ENCODE results near the gene WWP2.

The WWP2 gene

DNA sequence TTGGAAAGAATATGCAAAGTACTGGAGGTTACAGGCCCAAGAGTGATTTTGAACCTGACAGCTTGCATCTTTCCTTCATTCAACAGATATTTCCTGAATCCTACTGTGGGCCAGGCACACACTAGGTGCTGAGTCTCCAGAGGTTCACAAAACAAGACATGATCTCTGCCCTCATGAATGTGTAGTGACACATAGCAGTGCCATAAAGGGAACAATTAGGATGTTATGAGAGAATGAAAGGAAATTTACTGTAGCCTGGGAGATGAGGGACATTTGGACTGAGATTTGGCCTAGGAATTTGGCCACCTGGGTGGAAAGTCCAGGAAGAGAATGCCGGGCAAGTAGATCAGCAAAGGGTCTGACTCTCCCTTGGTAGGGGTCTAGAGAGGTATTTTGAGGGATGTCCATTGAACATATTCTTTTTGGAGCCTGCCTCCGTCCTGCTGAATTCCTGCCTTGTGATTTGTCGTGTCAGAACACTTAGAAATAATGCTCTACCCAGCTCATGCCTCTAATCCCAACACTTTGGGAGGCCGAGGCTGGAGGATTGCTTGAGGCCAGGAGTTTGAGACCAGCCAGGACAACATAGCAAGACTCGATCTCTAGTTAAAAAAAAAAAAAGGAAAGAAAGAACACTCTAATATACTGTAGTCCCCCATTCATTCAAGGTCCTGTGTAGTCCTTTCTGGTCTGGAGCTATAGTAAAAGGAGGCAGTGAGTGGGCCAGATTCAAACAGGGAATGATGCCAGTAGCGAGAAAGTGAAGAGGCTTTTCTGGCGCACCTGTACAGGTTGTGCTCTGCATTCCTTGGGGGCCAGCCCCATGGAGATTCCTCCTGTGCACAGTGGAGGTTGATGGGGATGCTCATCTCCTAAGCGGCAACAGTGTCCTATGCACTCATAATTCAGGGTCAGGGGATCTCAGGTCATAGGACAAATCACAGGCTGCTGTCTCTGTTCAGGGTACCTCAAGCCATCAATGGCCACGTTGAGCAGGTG, 98.4 kb downstream of the WWP2 start:
- no peak for DNase-seq

DNA sequence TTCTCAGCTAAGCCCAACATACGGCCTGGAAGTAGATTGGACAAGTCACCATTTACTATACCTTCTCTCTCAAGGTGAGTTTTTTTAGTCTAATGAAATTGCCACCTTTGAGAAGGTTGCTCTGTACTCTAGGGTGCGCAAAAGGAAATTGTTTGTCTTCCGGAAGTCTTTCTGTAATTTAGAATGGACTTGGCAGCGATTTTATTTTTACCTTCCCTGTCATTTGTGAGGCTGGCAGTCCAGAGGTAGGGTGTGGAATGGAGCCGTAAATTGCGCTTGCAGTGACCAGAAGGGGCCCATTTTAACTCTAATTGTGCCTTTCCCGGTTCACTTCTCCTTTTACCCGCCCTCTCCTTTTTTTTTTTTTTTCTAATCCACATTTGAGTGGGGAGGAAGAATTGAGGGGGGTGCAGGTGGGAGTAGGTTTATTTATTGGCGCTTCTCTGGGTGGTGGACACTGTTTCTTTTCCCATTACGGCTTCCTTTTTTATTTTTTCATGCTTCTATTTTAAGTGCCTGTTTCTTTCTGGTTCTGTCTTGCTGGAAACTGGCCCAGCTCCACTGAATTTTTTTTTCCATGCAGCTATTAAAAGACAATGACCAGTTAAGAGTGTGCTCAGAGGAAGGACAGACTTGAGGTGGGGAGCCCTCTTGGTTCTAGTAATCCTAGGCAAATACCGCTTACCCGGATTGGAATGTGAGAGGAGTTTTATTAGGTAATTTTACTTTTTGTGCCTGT, 99.3 kb downstream of the WWP2 start:
- no peak for DNase-seq

DNA sequence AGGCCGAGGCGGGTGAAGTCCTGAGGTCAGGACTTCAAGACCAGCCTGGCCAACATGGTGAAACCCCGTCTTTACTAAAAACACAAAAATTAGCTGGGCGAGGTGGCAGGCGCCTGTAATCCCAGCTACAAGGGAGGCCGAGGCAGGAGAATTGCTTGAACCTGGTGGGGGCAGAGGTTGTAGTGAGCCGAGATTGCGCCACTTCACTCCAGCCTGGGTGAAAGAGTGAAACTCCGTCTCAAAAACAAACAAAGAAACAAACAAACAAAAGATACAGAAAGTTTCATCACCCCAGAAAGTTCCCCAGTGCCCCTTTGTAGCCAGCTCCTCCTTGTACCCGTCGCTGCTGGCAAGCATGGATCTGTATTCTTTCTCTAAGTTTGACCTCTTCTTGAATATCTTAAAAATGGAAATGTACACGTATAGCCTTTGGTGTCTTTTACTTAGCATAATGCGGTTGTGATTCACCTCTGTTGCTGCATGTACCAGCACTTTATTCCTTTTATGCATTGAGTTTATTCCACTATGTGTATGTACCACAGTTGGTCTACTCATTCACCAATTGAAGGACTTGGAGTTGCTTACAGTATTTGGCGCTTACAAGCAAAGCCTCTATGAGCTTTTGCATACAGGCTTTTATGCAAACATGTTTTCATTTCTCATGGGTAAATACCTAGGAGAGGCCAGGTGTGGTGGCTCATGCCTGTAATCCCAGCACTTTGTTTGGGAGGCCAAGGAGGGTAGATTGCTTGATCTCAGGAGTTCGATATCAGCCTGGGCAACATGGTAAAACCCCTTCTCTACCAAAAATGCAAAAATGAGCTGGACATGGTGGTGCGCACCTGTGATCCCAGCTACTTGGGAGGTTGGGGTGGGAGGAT, 101.5 kb downstream of the WWP2 start:
- DNase-seq: no peak

DNA sequence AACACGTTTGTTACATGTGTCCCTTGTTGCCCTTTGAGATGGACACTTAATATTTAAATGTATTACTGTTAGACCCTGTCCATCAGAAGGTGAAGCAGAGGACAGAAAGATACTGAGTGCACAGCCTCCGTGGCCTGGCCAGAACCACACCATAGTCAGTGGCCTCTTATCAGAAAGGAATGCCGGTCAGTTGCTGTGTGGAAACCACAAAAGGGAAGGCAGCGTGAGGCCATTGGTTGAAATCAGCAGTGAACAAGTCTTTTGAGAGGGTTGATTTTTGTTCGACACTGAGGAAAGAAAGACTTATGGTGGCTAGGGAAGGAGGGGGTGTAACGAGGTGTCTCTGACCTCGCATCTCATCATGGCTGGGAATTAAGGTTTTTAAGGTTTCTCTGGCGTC, 103.6 kb downstream of the WWP2 start:
- DNase-seq: no peak

DNA sequence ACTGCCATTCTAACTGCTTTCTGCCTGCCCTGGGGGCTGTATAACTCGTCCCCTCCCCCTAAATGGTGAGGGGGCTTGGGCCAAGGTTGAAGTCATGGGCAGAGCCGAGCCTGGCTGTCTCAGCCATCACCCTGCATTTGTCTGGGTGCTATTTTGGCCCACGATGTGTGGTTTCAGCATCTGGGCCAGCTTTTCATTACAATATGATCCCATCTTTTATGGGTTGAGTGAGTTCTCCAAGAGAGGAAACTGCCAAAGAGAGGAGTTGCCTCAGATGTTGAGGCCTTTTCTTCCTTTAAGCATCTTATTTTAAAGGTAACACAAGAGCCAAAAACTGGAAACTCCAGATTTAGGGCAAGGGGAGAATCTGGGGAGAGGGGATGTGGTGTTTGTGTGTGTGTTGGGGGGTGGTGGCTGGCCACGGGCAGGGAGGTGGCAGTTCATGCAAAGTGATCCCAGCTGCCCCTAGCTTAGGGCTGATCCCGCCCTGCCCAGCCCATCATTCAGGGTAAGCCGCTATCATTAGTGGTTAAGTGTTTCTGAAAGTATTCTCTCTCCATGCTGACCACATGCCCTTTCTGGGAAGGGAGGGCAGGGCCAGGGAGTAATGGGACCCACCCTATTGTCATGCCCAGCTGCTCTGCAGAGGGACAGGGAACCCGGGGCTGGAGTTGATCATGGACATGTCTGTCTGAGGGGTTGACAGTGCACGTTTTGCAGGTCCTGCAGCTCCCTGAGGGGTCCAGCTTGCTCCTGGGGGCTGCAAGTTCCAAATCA, 105.8 kb downstream of the WWP2 start:
- DNase-seq: no peak

DNA sequence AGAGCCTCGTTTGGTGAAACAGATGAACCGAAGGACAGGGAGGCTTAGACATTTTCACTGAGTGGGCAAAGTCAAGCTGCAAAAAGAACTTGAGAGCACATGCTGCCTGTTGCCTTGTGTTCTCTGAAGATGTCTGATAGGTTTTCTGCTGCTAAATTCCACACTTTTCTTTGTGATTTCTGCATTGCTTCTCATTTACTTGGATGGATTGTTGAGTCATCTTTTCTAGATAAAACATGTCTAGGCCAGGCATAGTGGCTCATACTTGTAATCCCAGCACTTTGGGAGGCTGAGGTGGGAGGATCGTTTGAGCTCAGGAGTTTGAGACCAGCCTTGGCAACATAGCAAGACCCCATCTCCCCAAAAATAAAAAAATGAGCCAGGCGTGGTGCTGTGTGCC, 108.6 kb downstream of the WWP2 start:
- no peak for DNase-seq

DNA sequence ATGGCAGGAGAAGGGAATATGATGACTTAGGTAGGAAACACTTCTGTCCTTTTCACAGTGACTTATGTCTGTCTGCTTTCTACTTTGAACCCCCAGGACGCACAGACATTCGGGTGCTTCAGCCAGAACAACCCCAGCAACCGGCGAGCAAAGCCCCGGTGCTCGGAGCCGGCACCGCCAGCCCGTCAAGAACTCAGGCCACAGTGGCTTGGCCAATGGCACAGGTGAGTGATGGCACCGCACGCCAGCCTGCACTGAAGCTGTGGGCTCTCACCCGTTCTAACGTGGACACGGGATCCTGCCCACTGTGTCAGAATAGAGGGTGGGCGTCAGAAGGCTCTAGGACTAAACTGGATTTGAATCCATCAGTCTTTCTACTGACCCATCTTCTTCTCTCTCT, 109.6 kb downstream of the WWP2 start:
- DNase-seq: no peak

DNA sequence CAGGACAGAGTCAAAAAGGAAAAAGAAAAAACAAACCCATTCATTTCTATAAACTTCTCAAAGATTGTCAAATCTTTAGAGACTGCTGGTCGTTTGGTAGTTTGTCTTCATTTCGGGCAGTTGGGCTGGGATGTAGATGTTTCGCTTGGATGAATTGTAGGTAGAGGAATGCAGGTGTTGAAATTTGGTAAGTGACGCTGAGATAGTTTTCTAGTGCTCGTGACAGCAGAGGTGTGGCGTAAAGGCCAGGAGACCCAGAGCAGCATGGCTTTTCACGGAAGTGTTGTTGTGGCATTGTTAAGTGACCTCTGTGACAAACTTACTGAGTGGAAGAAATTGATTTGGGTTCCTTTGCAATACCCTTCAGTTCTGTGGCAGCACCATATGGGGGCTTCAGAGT, 110.8 kb downstream of the WWP2 start:
- DNase-seq: no peak

DNA sequence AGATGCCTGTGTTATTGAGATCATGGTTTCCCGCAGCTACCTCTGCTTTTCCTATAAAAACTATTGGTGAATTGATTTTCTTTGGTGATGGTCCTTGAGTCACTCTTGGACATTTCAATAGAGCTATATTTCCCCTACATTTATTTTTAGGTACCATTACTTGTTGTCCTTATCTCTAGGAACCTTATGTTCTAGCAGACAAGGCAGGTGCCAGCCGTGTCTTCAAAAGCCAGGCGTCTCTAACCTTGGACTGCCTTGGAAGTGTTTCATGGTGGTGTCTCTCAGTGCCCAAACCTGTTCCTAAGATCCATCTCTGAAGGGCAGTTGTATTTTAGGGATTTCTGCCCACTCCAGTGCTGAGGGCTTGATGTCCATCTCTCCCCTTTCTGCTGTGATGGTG, 111.7 kb downstream of the WWP2 start:
- no peak for DNase-seq

DNA sequence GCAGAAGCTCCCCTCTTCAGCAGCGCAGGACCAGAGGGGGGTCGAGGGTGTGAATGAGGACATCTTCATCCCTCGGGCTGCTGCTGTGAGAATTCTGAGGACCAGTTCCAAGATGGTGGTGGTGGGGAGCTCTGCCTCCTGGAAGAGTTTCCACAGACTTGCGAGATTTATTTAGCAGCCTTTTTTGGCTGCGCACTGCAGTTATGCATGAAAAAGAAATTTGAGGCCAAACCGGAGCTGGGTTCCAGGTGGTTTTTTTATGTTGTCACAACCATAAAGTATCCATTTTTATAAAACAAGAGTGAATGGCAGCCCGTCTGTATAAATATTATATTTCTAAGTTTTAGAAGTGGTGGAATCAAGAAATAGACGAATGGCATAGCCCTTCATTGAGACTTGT, 112.1 kb downstream of the WWP2 start:
- DNase-seq: no peak

DNA sequence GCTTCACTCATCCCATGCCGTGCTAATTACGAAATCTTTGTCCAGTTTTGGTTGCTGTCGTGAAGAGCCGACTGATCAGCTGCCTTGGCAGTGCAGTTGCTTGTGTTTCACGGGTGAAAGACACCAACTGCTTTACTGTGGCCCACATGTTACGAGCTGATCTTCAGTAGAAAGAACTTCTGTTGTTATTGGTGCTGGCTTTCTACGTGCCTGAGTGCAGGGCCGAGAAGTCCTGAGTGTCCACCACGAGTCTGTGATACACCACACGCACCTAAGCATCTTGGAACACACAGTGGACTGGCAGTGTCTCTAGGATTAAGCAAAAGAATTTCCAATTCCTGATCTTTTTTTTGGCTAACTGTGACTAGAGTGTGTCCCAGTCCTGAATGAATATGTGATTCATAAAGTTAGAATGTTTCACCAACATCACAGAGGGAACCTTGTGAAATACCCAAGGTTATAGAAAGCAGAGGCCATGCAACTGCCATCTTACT, 118.6 kb downstream of the WWP2 start:
- no peak for DNase-seq

DNA sequence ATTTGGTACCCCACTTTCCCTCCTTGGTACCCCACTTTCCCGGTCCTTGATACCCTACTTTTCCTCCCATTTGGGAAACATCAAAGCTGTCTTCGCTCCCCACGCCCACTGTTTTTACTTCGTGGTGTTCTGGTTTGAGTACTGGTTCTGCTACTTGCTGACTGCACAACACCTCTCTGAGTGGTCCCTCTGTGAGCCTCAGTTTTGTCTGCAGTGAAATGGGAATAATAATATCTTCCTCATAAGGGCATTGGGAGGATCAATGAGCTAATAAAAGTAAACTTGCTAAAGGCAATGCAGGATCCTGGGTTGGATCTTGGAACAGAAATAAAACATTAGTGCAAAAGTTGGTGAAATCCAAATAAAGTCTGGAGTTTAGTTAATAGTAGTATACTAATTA, 119.0 kb downstream of the WWP2 start:
- no peak for DNase-seq

DNA sequence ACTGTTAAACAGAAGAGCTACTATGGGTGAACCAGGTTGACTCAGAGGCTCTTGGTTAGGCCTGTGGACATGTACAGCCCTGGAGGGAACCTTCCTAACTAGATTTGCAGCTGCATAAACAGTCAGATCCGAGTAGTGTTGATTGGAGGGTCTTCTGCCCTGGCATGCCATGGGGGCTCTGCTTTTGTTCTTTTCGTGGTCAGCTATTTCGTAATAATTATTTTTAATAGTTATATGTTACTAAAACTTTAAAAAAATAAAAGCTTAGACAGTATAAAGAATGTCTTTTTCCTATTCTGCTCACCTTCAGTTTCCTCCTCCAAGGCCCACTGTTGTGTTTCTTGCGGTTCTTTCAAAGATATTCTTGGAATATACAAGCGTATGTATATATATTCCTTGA, 121.6 kb downstream of the WWP2 start:
- DNase-seq: no peak

DNA sequence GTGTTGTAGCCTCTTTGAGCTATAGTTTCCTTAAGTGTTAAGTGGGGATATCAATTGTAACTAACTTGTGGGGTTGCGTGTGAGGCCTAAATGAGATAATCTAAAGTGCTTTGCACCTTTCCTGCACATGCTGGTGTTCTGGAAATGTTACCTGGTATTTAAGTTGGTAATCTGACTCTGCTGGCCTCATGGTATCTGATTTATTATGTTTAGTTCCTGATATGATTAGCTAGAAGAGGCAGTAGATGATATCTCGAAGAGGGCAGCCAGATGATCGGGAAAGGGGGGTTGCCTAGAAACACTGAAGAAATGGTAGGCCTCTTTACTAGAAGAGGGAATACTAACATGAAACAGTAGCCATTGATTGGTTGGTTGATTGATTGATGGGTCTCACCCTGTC, 123.6 kb downstream of the WWP2 start:
- no peak for DNase-seq

DNA sequence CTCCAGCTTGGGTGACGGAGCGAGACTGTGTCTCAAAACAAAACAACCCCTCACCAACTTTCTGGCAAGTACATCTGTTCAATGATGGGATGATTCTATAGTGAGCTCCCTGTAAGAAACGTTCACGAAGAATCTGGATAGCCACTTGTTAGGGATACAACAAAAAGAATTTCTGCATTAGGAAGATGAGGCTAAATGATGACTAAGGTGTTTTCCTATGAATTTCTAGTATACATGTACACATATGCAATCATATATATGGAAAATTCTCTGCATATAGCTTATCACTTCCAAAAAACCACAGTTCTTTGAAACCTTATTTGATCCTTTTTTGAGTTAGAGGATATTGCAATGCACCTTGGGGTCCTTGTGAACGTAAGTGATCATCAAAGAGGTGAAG, 124.6 kb downstream of the WWP2 start:
- DNase-seq: no peak

DNA sequence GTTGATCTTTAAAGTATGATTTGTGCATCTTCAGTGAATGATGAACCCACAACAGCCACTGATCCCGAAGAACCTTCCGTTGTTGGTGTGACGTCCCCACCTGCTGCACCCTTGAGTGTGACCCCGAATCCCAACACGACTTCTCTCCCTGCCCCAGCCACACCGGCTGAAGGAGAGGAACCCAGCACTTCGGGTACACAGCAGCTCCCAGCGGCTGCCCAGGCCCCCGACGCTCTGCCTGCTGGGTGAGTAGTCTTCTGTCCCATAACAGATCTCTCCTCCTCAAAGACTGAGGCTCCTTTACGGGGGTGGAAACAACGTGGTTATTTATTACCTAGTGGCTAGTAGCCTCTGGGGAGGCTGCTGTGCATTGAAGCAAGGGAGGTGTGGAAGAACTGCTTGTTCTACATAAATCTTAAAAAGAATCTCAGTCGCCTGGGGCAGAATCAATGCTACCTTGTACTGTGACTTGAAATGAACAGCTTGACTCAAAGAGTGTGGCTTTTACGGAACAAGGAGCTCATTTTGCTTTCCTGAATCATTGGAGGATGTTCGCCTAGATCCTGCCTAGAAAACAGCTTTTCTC, 126.0 kb downstream of the WWP2 start:
- DNase-seq: no peak

DNA sequence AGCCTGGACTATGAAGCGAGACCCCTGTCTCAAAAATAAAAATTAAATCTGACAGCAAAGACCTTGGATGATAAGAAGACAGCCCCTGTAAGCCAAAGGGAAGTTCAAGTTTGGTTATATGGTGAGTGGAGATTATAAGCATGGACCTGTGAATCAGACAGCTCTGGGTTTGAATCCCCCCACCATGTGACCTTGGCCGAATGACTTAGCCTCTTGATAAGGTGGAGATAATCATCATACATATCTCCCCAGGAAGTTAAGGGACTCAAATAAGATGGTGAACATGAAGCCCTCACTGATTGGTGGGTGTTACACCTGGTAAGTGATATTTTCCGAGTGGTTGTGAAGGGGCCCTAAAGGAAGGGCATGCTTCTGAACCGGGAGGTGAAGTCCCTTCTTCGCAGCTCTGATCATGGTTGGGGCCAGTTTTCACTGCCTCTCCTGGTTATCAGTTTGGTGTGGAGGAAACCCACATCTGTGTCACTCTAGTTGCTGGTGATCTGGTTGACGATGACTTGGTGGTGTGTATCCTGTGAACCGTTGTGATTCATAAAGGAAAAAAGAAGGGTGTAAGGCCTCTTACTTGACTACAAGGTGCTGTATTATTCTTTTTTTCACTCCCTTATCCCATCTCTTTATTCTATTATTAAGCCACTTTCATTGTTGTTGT, 127.3 kb downstream of the WWP2 start:
- DNase-seq: no peak

DNA sequence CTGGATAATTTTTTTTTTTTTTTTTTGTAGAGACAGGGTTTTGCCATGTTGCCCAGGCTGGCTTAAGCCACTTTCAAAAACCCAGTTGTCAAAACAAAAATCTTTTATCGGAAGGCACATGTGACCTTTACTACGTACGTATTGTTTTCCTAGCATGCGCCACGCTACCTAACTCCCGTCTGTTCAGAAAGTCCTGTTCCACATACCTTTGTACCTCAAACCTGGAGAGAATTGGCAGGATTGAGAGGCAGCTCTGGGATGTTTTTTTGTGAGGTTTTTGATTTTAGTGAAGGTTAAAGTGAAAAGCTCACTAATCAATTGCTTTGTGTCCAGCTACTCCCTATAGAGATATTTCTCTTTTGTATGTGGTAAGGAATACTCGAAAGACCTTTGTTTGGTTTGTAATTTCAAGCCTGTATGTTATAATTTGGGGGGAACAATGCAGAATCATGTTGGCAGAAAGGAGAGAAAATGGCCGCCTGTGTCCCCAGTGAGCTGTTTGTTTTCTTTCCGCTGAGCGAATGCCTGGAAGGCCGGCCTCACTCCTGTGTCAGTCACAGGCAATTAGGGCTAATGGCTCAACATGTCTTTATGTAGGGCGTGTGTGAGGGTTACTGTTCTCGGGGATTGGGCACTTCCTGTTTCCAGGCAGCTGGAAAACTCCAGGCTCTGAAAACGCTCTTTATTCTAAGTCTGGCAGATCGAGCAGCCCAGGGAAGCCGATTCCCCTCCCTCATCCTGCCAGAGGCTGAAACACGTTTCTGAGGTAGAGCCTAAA, 128.2 kb downstream of the WWP2 start:
- no peak for DNase-seq

DNA sequence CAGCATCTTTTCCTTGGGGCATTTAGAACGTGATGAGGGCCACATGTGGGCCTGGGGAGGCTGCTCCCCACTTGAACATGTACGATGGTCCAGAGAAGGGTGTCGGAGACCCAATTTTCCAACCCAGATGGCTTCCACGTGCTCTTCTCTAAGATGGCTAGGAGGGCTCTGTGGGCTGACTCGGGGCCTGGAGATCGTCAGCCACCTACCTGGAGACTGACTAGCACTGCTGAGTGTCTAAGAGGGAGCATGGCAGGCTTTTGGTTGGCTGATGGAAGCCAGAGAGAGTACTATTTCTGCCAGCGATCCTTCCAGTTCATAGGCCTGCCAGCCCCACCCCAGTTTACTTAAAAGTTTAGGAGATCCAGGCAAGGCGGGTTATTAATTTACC, 128.8 kb downstream of the WWP2 start:
- no peak for DNase-seq

DNA sequence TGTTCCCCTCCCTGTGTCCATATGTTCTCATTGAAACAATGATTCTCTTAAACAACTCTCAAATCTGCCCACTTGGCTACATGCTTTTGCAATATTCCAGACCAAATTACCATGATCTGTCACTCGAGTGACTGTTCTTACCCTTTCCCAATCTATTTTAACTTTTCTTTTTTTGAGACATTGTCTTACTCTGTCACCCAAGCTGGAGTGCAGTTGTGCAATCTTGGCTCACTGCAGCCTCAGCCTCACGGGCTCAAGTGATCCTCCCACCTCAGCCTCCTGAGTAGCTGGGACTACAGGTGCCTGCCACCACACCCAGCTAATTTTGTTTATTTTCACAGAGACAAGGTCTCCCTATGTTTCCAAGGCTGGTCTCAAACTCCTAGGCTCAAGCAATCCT, 130.2 kb downstream of the WWP2 start:
- no peak for DNase-seq
